ENCODE measurements around the gene SPTBN5.

SPTBN5 gene

DNA sequence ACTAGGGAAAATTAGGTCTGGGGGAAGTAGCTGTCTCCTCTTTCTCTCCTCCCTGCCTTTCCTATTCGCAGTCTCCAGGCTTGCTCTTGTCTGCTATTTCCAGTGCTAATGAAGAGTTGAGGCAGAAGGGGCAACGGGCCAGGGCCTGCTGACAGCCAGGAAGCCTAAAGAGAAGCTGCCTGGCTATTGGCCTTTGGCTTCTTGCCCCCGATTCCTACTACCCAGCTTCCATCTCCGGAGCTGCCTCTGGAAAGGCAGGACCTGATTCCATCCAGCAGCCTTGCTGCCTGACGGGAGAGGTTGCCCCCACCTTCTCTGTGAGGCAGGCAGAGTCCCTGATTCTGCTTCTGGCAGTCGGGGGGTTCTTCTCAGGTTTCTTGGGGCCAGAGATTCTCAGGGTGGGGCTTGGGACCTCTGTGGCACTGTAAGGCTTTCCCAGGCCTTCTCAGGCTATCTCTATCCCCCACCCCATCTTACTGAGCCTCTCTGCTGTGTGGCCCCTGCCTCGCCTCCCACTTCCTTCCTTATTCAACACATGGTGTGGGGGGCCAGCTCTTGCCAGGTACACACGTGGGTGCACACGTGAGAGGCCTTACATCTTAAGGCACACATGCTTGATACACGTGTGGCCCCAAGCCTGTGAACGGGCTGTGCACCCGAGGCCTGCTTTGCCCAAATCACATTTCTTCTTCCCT is 84.2 kb downstream of the SPTBN5 start:
- in situ Hi-C loops (cut with MboI; ENCODE audit: low sequenced_read_pairs): no loop called here

DNA sequence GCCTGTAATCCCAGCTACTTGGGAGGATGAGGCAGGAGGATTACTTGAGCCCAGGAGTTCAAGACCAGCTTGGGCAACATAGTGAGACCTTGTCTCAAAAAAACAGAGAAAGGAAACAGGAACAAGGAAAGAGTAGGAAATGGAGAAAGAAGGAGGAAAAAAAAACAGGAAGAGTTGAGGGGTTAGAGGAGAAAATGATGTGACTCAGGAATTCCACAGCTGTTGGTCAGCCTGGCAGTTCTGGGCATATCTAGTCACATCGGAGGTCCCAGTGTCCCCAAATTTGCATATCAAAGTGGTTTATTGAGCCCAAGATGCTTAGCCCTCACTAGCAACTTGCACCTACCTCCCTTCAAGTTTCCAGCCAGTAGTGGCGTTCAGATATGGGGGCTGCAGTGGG is 84.7 kb downstream of the SPTBN5 start:
- in situ Hi-C loops (cut with MboI; ENCODE audit: low sequenced_read_pairs): no loop called here

DNA sequence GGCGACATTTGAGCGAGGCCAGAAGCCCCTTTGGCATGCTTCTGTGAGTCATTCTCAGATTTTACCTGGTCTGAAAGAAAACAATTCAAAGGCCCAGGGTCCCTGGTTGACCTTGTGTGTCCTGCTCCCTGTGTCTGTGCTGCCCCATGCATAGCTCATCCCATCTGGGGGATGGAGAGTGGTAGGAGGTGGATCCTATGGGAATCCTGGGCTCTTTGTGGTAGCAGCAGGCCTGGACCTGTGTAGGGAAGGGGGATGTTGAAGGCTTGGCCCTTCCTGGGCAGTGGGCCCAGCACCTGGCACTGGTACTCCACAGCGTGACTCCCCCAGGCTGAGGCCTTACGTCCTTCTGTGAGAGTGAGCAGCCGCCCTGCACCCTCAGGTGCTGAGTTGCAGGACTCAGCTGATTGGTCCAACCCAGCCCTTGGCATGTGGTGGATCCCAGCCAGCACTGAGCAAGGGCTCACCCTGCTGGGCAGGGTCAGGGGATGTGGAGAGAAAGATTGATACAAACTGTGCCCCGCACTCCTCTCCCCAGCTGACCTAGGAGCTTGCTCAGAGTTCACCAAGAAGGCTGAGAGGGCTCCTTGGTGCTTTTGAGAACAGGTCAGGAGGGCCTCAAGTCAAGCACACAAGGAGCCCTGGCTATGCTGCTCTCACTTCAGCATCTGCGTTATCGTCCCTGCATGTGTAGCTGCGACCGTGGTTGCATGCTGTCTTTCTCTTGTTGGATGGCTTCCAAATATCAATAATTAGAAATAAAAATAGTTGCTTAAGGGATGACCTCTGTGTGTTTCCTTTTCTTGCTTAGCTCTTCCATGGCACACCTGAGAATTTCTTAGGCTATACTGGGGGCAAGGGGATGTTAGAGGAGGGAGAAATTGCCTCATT is 87.3 kb downstream of the SPTBN5 start:
- in situ Hi-C loops (cut with MboI; ENCODE audit: low sequenced_read_pairs): no loop called here

DNA sequence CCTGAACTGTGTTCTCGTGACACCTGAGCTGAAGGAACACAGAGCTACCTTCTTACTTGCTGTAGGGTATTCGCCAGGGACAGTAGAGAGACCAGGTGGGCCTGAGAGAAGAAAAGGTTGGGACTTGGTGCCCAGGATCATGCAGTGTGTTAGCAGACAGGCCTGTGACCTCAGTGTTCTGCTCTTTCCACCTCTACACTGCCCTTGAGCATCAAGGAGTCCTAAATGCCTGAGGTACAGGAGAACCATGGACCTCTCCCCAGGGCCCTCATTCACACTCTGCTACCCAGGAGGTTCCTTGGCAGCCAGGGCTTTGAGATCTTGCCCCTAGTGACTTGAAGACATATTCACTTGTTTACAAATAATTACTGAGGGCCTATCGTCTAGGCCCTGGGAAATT is 88.1 kb downstream of the SPTBN5 start:
- in situ Hi-C loops (cut with MboI; ENCODE audit: low sequenced_read_pairs): no loop called here

DNA sequence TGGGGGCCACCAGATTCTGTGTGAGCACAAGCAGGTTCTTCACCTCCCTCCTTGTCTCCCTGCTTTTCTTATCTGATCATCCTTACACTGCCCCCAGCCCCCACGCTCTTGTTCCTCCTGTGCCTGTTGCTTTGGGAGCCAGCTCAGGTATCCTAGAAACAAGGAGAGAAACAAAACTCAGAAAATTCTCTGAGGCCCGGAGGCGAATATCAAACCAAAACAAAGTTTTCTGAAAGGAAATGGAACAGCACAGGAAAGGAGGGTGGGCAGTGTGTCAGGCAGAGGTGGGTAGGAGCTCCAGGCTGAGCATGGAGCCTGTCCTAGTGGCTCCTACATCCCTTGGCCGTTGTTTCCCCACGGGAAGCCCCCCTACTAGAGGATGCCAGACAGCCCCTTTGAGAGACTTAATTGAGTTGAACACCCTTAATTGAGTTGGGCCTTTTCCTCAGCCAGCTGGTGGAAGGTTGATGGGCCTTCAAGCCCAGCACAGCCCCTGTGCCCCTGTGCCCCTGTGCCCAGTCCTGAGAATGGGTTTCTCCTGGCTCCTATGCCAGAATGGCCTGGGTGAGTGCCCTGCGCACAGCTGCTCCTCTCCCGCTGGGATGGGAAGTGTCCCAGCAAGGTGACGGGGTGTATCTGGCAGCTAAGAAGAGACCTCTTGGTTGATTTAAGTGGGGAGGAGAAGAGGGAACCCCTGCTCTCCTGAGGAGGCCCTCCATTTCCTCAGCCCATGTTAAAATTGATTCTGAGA is 88.8 kb downstream of the SPTBN5 start:
- in situ Hi-C loops (cut with MboI; ENCODE audit: low sequenced_read_pairs): no loop called here

DNA sequence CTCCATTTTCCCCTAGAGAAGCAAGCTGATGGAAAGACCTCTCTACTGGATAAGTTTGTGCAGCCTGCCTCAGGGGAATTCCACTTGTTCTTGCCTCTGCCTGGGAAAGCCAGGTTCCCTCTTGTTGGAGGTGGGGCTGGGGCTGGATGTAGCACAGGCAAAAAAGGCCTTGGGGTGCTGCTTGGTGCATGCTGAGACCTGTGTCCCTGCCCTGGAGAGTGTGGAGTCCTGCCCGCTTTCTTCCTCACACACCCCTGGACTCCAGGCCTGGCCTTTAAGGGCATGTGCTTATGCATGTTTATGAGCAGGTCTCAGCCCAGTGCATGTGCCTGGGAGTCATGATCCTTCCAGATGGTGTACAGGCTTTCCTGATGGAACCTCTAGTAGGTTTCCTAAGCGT is 89.5 kb downstream of the SPTBN5 start:
- in situ Hi-C loops (cut with MboI; ENCODE audit: low sequenced_read_pairs): no loop called here

DNA sequence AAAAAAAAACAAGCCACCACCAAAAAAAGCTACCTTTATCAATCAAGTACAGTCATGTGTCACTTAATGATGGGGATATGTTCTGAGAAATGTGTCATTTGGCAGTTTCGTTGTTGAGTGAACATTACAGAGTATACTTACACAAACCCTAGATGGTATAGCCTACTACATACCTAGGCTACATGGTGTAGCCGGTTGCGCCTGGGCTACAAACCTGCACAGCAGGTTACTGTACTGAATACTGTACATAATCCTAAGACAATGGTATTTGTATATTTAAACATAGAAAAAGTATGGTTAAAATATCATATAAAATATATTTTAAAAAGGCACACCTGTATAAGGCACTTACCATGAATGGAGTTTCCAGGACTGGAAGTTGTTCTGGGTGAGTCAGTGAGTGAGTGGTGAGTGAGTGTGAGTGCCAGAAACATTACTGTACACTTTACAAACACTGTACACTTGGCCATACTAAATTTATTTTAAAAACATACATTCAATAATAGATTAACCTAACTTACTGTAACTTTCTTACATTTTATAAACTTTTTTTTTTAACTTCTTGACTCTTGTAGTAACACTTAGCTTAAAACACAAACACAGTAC is 91.9 kb downstream of the SPTBN5 start:
- in situ Hi-C loops (cut with MboI; ENCODE audit: low sequenced_read_pairs): no loop called here

DNA sequence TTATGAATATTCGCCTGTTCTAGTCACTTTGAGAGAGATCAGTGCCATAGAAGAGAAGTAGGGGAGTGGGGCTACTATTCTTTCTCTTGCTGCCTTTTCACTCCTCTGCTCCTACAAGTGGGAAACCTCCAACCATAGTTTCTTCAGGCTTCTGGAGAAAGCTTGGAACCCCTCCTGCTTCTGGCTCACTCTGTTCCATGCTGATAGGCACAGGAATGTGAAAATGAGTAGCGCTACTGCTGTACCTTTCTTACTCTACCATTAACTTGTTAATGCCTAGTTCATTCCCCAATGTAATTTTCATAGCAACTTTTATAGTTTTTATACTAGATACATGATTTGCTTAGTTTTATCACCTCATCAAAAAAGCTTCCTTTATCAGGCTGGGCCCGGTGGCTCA is 92.7 kb downstream of the SPTBN5 start:
- in situ Hi-C loops (cut with MboI; ENCODE audit: low sequenced_read_pairs): no loop called here

DNA sequence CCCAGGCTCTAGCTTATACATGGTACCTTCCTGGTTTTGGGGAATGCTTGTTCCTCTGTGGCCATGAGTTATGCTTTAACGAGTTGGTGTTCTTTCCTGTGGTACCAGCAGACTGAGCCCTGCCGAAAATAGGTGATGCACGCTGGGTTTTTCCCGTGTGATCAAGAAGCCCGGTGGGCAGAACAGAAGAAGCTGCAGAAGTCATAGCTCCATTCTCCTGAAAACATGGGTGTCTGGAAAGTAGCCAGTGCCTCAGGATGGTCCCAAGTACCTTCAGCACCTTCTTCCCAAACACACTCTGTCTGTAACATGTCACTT is 94.4 kb downstream of the SPTBN5 start:
- in situ Hi-C loops (cut with MboI; ENCODE audit: low sequenced_read_pairs): no loop called here

DNA sequence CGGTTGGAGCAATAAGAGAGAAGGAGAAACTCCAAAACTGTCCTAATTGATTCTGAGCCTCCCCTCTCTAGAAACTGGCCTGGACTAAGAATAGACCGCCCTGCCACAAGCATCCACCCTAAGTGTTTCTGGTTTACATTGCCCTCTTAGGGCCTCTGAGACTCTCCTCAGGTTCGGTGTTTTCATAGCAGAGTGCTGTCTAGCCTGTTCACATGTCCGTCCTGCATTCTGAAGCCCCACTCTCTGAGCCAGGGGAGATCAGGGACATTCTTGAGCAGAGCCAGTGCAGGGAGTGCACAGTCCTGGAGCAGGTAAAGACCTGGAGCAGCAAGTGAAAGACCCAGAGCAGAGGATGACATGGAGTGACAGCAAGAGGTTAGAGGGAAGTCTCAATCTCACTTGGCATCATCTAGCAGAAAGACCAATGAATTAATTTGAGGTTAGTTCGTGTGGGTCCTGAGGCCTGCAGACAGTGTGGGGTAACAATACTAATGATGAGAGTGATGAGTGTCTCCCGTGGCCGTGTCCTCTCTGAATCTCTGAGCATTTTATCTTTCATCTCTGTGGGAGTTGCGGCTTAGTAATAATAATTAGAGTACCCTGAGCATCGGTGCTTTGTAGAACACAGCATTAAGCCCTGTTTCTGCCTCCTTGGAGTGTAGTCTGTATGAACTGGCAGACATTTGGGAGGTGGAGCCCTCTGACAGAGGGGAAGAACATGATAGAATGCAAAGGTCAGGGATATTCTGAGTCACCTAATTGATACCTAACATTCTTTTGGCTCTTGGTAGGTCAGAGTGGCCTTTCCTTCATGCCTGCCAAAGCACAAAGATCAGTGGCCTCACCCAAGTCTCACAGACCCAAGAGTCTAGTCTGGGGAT is 95.0 kb downstream of the SPTBN5 start:
- in situ Hi-C loops (cut with MboI; ENCODE audit: low sequenced_read_pairs): no loop called here
